GM10248 (cell line): ENCODE results near the gene TANC2.
A peak's percentile ranks its signal among the peaks of the same experiment; 100 is the strongest.

Source experiments
- CTCF ChIA-PET: fragments of 300-600 bp; sonication (Branson Sonifier 250); formaldehyde crosslinking; extraction: SDS; loops from one replicate; lab custom pipeline; 2021; ENCODE audit warnings: antibody characterized with exemption; lab: Yijun Ruan, JAX
- POLR2A ChIA-PET: fragments of 350-650 bp; sonication (Branson Sonifier 250); formaldehyde crosslinking; extraction: SDS; loops from one replicate; lab custom pipeline; 2020; ENCODE audit warnings: antibody characterized with exemption; lab: Yijun Ruan, JAX
- DNase-seq: peaks from one replicate; pipeline ENCODE4 v3.0.0; 2012; ENCODE audit errors: extremely low spot score
- TF ChIP-seq, protein P1 (sequence below): IDR thresholded peaks from 2 replicates; pipeline ENCODE4 v1.5.1; 2012; ENCODE audit warnings: mild to moderate bottlenecking, low read depth; ENCODE audit errors: extremely low read depth, missing control alignments, control extremely low read depth

Gene TANC2

DNA sequence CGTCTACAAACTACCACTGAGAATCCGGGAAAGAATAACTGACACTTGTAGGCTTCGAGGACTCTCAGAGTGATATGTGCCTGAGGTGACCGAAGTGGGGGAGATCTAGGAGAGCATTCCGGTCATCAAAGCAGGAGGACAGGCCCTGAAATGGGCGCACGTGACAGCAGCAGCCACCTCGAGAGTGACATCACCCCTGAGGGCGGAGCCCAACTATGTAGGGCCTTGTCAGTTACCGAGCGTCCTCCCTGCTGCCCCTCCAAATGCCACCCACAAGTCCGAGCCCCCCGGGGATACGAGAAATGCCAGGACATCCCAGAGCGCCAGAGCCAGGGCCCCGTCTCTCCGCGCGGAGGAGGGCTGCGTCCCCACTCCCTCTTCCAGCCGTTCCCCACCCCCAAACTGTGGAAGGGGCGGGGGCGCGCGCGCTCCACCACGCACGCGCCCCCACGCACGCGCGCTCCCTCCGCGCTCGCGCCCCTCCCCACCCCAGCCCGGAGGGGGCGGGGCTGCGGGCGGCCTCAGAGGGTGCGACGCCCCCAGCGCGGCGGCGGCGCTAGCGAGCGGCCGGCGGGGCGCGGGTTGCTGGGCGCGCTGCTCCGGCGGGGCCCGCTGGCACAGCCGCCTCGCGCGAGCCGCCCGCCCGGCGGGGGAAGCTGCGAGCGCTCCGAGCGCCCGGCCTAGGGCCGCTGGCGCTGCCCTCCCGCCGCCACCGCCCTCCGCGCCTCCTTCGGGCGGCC, at the start of gene TANC2:
TANC2 (plus strand) TSS at position 550 of the 740 bp plus-strand sequence. CDS start 43,325 bp downstream, outside the sequence.
- TF ChIP-seq, protein P1, sequence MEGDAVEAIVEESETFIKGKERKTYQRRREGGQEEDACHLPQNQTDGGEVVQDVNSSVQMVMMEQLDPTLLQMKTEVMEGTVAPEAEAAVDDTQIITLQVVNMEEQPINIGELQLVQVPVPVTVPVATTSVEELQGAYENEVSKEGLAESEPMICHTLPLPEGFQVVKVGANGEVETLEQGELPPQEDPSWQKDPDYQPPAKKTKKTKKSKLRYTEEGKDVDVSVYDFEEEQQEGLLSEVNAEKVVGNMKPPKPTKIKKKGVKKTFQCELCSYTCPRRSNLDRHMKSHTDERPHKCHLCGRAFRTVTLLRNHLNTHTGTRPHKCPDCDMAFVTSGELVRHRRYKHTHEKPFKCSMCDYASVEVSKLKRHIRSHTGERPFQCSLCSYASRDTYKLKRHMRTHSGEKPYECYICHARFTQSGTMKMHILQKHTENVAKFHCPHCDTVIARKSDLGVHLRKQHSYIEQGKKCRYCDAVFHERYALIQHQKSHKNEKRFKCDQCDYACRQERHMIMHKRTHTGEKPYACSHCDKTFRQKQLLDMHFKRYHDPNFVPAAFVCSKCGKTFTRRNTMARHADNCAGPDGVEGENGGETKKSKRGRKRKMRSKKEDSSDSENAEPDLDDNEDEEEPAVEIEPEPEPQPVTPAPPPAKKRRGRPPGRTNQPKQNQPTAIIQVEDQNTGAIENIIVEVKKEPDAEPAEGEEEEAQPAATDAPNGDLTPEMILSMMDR = no peak
- ChIA-PET CTCF (interaction anchor here (0.9 to 1.0 kb wide), 3 partner anchors 255 to 544 kb away, joined by 3 read pairs; no protein-coding TSS in a partner anchor), POLR2A (interaction anchor here (0.6 kb wide), 1 partner anchor 29 kb away, joined by 3 read pairs; no protein-coding TSS in a partner anchor)
- peak; percentile 67 for DNase-seq

GRCh38 chr17:62916684-62917571, 49.1 kb upstream of the TANC2 start:
- TF ChIP-seq, protein P1 = no peak
- POLR2A ChIA-PET = no interaction called here
- no peak for DNase-seq
- CTCF ChIA-PET = no interaction called here

DNA sequence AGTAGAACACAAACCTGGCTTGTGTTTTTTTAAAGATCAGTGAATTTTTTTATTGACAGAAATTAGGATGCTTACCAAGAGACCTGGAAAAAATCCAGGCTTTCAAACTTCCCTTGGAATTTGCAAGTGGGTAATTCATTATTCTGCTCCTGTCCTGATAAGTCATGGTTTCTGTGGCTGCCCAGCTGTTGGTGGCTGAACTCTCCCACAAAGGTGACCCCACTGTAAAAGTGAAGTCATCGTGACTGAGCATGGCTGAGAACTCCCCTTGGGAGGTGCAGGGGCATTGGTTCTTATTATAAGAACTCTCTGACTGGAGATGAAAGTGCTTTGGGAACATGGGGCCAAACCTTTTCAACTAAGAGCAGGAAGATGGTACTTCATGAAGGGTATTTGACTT, 46.6 kb upstream of the TANC2 start:
- ChIA-PET CTCF (interaction anchor here (1.2 to 1.8 kb wide), 3 partner anchors 9 to 18 kb away, joined by 4 to 7 read pairs (median 5); no protein-coding TSS in a partner anchor), POLR2A (no interaction called here)
- DNase-seq = no peak
- TF ChIP-seq, protein P1 = no peak

DNA sequence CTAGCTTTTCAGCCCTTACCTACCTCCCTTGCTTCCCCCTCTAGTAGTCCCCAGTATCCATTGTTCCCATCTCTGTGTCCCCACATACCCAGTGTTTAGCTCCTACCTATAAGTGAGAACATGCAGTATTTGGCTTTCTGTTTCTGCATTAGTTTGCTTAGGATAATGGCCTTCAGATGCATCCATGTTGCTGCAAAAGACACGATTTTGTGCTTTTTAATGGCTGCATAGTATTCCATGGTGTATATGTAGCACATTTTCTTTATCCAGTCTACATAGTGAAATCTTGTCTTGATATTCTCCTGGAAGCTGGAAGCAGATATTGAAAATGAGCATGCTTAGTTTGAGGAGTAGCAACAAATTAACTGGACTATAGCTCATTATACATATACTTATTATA, 45.7 kb upstream of the TANC2 start:
- CTCF ChIA-PET = interaction anchor here (1.2 kb wide), 1 partner anchor 9 kb away, joined by 3 read pairs; no protein-coding TSS in a partner anchor
- TF ChIP-seq, protein P1 = no peak
- DNase-seq = no peak
- POLR2A ChIA-PET = no interaction called here

DNA sequence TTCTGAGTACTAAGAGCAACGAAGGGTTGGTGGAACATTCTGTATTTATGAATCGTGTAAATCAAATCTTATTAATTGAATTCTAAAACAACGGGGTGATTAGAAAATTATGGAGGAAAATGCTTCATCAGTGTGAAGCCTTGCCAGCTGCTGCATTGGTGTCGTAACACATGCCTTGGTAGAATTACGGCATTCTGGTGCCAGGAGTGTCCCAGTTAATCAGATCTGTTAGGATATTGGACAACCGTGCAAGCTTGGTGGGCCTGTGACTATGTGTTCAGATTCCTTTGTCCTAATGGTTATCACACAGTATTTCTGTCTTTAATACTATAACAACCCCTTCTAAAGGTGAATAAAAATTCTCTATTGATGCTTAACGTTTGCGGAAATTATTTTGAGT, 44.2 kb upstream of the TANC2 start:
- ChIA-PET POLR2A (no interaction called here), CTCF (interaction anchor here (1.4 kb wide), 1 partner anchor 40 kb away, joined by 3 read pairs; no protein-coding TSS in a partner anchor)
- TF ChIP-seq, protein P1 = no peak
- DNase-seq = no peak
